HepG2 (cell line): ENCODE data around the gene MT1M. TPM values are rescaled to one million over a fixed set of nuclear protein-coding genes. Genes with fewer than 3 reads are reported as not detected.
A peak's percentile ranks its signal among the peaks of the same experiment; 100 is the strongest.

Source experiments
- ARID4A ChIP-seq: sonication (generic); formaldehyde crosslinking; IDR thresholded peaks from 2 replicates; pipeline ENCODE4 v1.5.0; 2020; ENCODE audit warnings: mild to moderate bottlenecking, missing genetic modification reagents, borderline replicate concordance
- GTF3A ChIP-seq: sonication (generic); formaldehyde crosslinking; conservative IDR thresholded peaks from 2 replicates; pipeline ENCODE4 v1.4.0; 2020; ENCODE audit warnings: mild to moderate bottlenecking, missing genetic modification reagents
- KDM2A ChIP-seq: sonication (generic); formaldehyde crosslinking; IDR thresholded peaks from 2 replicates; pipeline ENCODE4 v1.4.0; 2020; ENCODE audit warnings: low read depth, missing genetic modification reagents, borderline replicate concordance
- SKIL ChIP-seq: sonication (generic); formaldehyde crosslinking; IDR thresholded peaks from 2 replicates; pipeline ENCODE4 v1.8.0; 2022; ENCODE audit warnings: missing genetic modification reagents, mild to moderate bottlenecking, moderate library complexity, borderline replicate concordance
- ZBTB7B ChIP-seq: sonication (generic); formaldehyde crosslinking; IDR thresholded peaks from 2 replicates; pipeline ENCODE4 v1.4.0; 2020; ENCODE audit warnings: missing genetic modification reagents
- ZNF318 ChIP-seq: sonication (generic); formaldehyde crosslinking; IDR thresholded peaks from 2 replicates; pipeline ENCODE4 v1.4.0; 2020; ENCODE audit warnings: mild to moderate bottlenecking, missing genetic modification reagents
- ZNF574 ChIP-seq: sonication (generic); formaldehyde crosslinking; IDR thresholded peaks from 2 replicates; pipeline ENCODE4 v1.4.0; 2020; ENCODE audit warnings: missing genetic modification reagents
- ZSCAN9 ChIP-seq: IDR thresholded peaks from 2 replicates; pipeline ENCODE4 v1.6.1; 2016; ENCODE audit warnings: borderline replicate concordance
- polyA plus RNA-seq, 8 experiments: library from polyadenylated mRNA; depleted of rRNA in 3 of 8; stranded (reverse) in 7 of 8; unstranded in 1 of 8; fragments of >200 nt; fragmentation: Illumina TruSeq in 4 of 8; extraction: Trizol in 4 of 8; gene quantifications; 2 replicates each; pipeline versions ENCODE4 v1.2.1 to v1.2.3, GENCODE V29; 2011 to 2016; ENCODE audit warnings: low read depth in 4 of 8, missing spikeins in 1 of 8, mixed read lengths in 1 of 8; ENCODE audit not compliant: insufficient read depth in 1 of 8
- total RNA-seq, 5 experiments: library from RNA; depleted of rRNA; stranded (reverse); fragments of >200 nt; fragmentation: Illumina TruSeq; extraction: Trizol; gene quantifications; 2 replicates each; pipeline ENCODE4 v1.2.3, GENCODE V29; 2016; ENCODE audit warnings: low read depth in 1 of 5

Gene MT1M
- total and polyA plus RNA-seq, 2 of the 13 experiments (the other 11 are each of a cell fraction or from before 2014, with no cell fraction given) = 4.6 TPM; not detected in 1

- TF ChIP-seq ARID4A (CRISPR knock-in tag) (peak; percentile 20; the same call in 1 of the 2 replicates), SKIL (CRISPR knock-in tag) (peak; percentile 61; the same call in 1 of the 2 replicates), ZNF574 (CRISPR knock-in tag) (no peak; the same call in 1 of the 2 replicates), KDM2A (CRISPR knock-in tag) (peak; percentile 45; the same call in 1 of the 2 replicates), ZNF318 (CRISPR knock-in tag) (no peak), GTF3A (0 out of 2 replicates have a peak, but pooled peaks have one; percentile 72), ZBTB7B (peak; percentile 73), ZSCAN9 (CRISPR knock-in tag) (no peak)
Observed at GRCh38 chr16:56667581-56668571, 35.4 kb downstream of the MT1M start, which contains the start of gene MT1G (continued).
